Measurements from ENCODE around the gene AK4. TPM values are rescaled to one million over a fixed set of nuclear protein-coding genes. Genes with fewer than 3 reads are reported as not detected.

The AK4 gene
- total and polyA plus RNA-seq, 2 experiments from 2014 or later: 65.4 to 110 TPM

DNA sequence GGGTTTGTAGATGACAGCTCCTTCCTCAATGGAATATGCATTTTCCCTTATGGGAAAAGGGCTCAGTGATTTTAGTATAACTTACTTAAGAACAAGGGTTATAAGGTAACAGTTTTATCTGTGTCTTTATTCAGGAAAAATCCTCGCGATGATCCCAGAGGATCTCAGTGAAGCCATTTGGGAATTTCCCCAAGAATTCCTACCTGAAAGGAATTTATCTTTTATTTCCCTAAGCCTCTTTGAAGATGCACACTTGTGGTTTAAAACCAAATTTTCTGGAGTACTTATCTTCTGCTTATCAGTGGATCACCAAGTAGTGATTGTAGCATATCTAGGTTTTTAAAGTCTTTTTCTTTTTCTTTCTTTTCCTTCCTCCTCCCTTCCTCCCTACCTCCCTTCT lies 58.8 kb downstream of the AK4 start:
- H3F3A ChIP-seq (ENCODE audit: insufficient read depth): no peaks in the 10 kb centered on the region
- H4K20me1 ChIP-seq (ENCODE audit: insufficient read depth): peaks cover 13% of the 10 kb centered on the region; the same call in 1 of the 2 replicates
- H3K4me2 ChIP-seq (ENCODE audit: unreplicated experiment): no peak overlapping the region
- in situ Hi-C loops (cut with MboI): loop anchor here (25.0 kb wide), 1 partner anchor 145 kb away; no protein-coding TSS in a partner anchor
- H3K36me3 ChIP-seq (ENCODE audit: low read depth): no peaks in the 10 kb centered on the region
- H3K9me2 ChIP-seq (ENCODE audit: insufficient read depth): no peaks in the 10 kb centered on the region
- H3K4me3 ChIP-seq: no peak overlapping the region
- no peaks in the 10 kb centered on the region for H3K27me3 ChIP-seq (replicated peaks; ENCODE audit: insufficient read depth)
- H2AFZ ChIP-seq: no peak overlapping the region
- H3K9ac ChIP-seq: no peak overlapping the region
- H3K79me2 ChIP-seq (ENCODE audit: insufficient read depth): peaks cover 51% of the 10 kb centered on the region
- no peaks in the 10 kb centered on the region for H3K9me3 ChIP-seq (ENCODE audit: low read depth)
- no peak overlapping the region for H3K27ac ChIP-seq
- DNase-seq: no peak
- H3K4me1 ChIP-seq (ENCODE audit: insufficient read depth): no peaks in the 10 kb centered on the region
- WGBS, 2 experiments (ENCODE audit: low coverage in 1 of 2, low lambda C conversion rate in 2 of 2, missing lambda C conversion rate in 2 of 2): 98 to 100% methylated on average over 2 of the region's 2 CpGs
- no peak for TF ChIP-seq EZH2 (IDR thresholded peaks at IDR 0.05; ENCODE audit: insufficient read depth, poor library complexity, severe bottlenecking)
- no peak for TF ChIP-seq EZH2phosphoT487 (IDR thresholded peaks at IDR 0.05; ENCODE audit: insufficient read depth, low read depth)

DNA sequence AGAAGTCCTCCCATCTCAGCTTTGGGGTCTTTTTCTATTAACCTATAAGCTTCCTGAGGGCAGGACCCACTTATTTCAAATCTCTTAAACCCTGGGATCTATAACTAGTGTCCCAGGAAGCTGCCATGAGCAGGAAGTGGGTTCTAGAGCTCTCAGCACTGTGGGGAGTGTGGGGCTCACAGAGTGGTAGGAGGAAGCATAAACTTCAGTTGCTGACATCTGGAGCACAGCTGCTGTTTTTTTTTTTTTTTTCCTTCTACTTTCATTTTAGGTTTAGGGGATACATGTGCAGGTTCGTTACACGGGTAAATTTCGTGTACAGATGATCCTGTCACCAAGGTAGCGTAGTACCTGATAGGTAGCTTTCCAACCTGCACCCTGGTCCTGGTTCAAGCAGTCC lies 59.3 kb downstream of the AK4 start:
- H3K79me2 ChIP-seq (ENCODE audit: insufficient read depth): peaks cover 47% of the 10 kb centered on the region
- H3K9me3 ChIP-seq (ENCODE audit: low read depth): no peaks in the 10 kb centered on the region
- no peaks in the 10 kb centered on the region for H3K9me2 ChIP-seq (ENCODE audit: insufficient read depth)
- no peak for DNase-seq
- no peaks in the 10 kb centered on the region for H3K27me3 ChIP-seq (replicated peaks; ENCODE audit: insufficient read depth)
- no peak overlapping the region for H3K9ac ChIP-seq
- no peak for TF ChIP-seq EZH2 (IDR thresholded peaks at IDR 0.05; ENCODE audit: insufficient read depth, poor library complexity, severe bottlenecking)
- TF ChIP-seq EZH2phosphoT487 (IDR thresholded peaks at IDR 0.05; ENCODE audit: insufficient read depth, low read depth): no peak
- H3F3A ChIP-seq (ENCODE audit: insufficient read depth): no peaks in the 10 kb centered on the region
- no peak overlapping the region for H3K4me2 ChIP-seq (ENCODE audit: unreplicated experiment)
- H3K4me1 ChIP-seq (ENCODE audit: insufficient read depth): no peaks in the 10 kb centered on the region
- H3K27ac ChIP-seq: no peak overlapping the region
- 59 to 70% methylated on average over 4 of the region's 4 CpGs for WGBS, 2 experiments (ENCODE audit: low coverage in 1 of 2, low lambda C conversion rate in 2 of 2, missing lambda C conversion rate in 2 of 2)
- in situ Hi-C loops (cut with MboI): loop anchor here (25.0 kb wide), 1 partner anchor 145 kb away; no protein-coding TSS in a partner anchor
- H3K36me3 ChIP-seq (ENCODE audit: low read depth): no peaks in the 10 kb centered on the region
- H3K4me3 ChIP-seq: no peak overlapping the region
- peaks cover 13% of the 10 kb centered on the region; the same call in 1 of the 2 replicates for H4K20me1 ChIP-seq (ENCODE audit: insufficient read depth)
- no peak overlapping the region for H2AFZ ChIP-seq

DNA sequence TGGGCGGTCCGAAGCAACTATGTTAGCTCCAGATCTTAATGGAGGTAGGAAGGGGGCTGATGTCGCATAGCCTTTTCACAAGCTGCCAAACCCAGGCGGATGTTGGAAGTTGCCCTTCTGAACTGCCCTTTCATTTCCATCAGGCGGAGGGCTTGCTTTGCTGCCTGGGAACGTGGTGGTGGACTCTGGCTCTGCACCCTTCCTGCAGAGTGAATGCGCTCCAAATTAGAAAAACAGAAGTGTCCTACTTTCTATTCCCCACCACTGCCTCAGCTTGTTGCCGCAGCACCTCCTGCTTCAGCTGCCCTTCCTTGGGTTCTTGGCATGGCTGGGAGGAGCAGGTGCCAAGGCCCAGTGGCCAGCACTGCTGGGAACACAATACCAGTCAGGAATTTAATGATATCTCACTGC lies 60.6 kb downstream of the AK4 start:
- no peaks in the 10 kb centered on the region for H3K27me3 ChIP-seq (replicated peaks; ENCODE audit: insufficient read depth)
- H3K4me3 ChIP-seq: no peak overlapping the region
- 88 to 94% methylated on average over 8 of the region's 8 CpGs for WGBS, 2 experiments (ENCODE audit: low coverage in 1 of 2, low lambda C conversion rate in 2 of 2, missing lambda C conversion rate in 2 of 2)
- no peaks in the 10 kb centered on the region for H3K36me3 ChIP-seq (ENCODE audit: low read depth)
- no peaks in the 10 kb centered on the region for H3K9me3 ChIP-seq (ENCODE audit: low read depth)
- H3K9ac ChIP-seq: no peak overlapping the region
- no peaks in the 10 kb centered on the region for H3F3A ChIP-seq (ENCODE audit: insufficient read depth)
- H3K9me2 ChIP-seq (ENCODE audit: insufficient read depth): no peaks in the 10 kb centered on the region
- peaks cover 13% of the 10 kb centered on the region; the same call in 1 of the 2 replicates for H4K20me1 ChIP-seq (ENCODE audit: insufficient read depth)
- no peak for DNase-seq
- no peak overlapping the region for H2AFZ ChIP-seq
- H3K4me2 ChIP-seq (ENCODE audit: unreplicated experiment): no peak overlapping the region
- peaks cover 54% of the 10 kb centered on the region for H3K79me2 ChIP-seq (ENCODE audit: insufficient read depth)
- no peak for TF ChIP-seq EZH2 (IDR thresholded peaks at IDR 0.05; ENCODE audit: insufficient read depth, poor library complexity, severe bottlenecking)
- no peak for TF ChIP-seq EZH2phosphoT487 (IDR thresholded peaks at IDR 0.05; ENCODE audit: insufficient read depth, low read depth)
- H3K4me1 ChIP-seq (ENCODE audit: insufficient read depth): no peaks in the 10 kb centered on the region
- in situ Hi-C loops (cut with MboI): loop anchor here (25.0 kb wide), 1 partner anchor 146 kb away; no protein-coding TSS in a partner anchor
- H3K27ac ChIP-seq: no peak overlapping the region

DNA sequence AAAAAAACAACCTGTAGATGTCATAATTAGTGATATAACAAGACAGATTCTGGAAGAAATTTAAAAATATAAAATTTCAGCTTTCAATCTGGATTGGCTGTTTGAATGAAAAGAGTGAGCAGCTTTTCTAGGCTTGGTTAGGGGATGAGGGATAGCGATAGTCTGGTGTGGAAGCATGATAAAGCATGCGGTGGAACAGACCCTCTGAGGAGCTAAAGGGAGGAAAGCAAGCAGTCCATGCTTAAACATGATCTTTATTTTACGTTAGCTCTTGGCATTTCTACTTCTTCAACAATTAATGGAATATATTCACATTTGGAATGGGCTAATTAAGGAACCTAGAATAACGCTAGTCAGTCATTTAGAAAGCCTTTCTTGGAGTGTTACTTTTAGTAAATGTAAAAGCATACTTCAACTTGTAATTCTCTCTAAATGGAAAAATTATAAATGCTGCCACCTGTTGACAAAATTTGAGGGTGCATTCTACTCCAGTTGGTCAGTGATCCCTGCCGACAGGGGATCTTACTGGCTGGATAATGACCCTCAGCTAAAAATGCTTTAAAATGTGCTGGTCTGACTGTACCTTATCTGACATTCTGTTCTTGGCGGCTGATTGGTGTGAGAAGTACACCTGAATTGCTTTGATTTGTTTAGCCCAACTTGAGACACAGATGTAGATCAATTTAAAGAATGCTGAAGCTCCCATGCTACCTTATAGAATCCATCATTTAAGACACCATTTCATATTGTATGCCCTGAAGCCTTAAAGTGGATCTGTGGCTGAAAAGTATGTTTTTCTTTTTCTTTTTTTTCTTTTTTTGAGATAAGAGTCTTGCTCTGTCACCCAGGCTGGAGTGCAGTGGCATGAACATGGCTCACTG lies 61.2 kb downstream of the AK4 start:
- H3K79me2 ChIP-seq (ENCODE audit: insufficient read depth): peaks cover 52% of the 10 kb centered on the region
- H3K27me3 ChIP-seq (replicated peaks; ENCODE audit: insufficient read depth): no peaks in the 10 kb centered on the region
- H3K4me3 ChIP-seq: no peak overlapping the region
- H3K9me3 ChIP-seq (ENCODE audit: low read depth): no peaks in the 10 kb centered on the region
- in situ Hi-C loops (cut with MboI): loop anchor here (25.0 kb wide), 1 partner anchor 147 kb away; no protein-coding TSS in a partner anchor
- no peak overlapping the region for H2AFZ ChIP-seq
- TF ChIP-seq EZH2phosphoT487 (IDR thresholded peaks at IDR 0.05; ENCODE audit: insufficient read depth, low read depth): no peak
- H3K27ac ChIP-seq: no peak overlapping the region
- no peak overlapping the region for H3K9ac ChIP-seq
- no peak overlapping the region for H3K4me2 ChIP-seq (ENCODE audit: unreplicated experiment)
- peaks cover 13% of the 10 kb centered on the region; the same call in 1 of the 2 replicates for H4K20me1 ChIP-seq (ENCODE audit: insufficient read depth)
- DNase-seq: peak; percentile 58
- H3K9me2 ChIP-seq (ENCODE audit: insufficient read depth): no peaks in the 10 kb centered on the region
- no peaks in the 10 kb centered on the region for H3F3A ChIP-seq (ENCODE audit: insufficient read depth)
- no peaks in the 10 kb centered on the region for H3K36me3 ChIP-seq (ENCODE audit: low read depth)
- WGBS, 2 experiments (ENCODE audit: low coverage in 1 of 2, low lambda C conversion rate in 2 of 2, missing lambda C conversion rate in 2 of 2): 31 to 35% methylated on average over 6 of the region's 6 CpGs
- no peaks in the 10 kb centered on the region for H3K4me1 ChIP-seq (ENCODE audit: insufficient read depth)

All from GM23248 (cell line).